CD14-positive monocyte (primary cell): Measurements from ENCODE around the gene SPPL3. TPM values are rescaled to one million over a fixed set of nuclear protein-coding genes. Genes with fewer than 3 reads are reported as not detected.

ENCODE experiments used
- DNase-seq, 3 donors: peaks; one replicate each; pipeline ENCODE4 v3.0.0-alpha.2; 2011 to 2022
- H2AFZ ChIP-seq: 2 replicates; pipeline ENCODE4 v1.6.0; 2012; ENCODE audit warnings: mild to moderate bottlenecking, low read depth, low read length, inconsistent platforms; ENCODE audit not compliant: insufficient read depth, poor library complexity, severe bottlenecking
- H3K27ac ChIP-seq, 2 donors: 1 replicate in 1 of 2; 2 replicates in 1 of 2; pipeline ENCODE4 v1.5.1; 2012 to 2013; ENCODE audit warnings: low read length in 2 of 2, control low read depth in 1 of 2, inconsistent platforms in 1 of 2, low read depth in 1 of 2, mild to moderate bottlenecking in 1 of 2
- H3K27me3 ChIP-seq, 2 donors: one replicate each; pipeline versions ENCODE4 v1.6.0 to v1.6.1; 2011 to 2013; ENCODE audit warnings: low read length in 2 of 2; ENCODE audit not compliant: control insufficient read depth in 2 of 2, insufficient read depth in 2 of 2
- H3K36me3 ChIP-seq, 2 donors: replicated peaks in 1 of 2; 1 replicate in 1 of 2; 2 replicates in 1 of 2; pipeline versions ENCODE4 v1.5.1 to v1.6.1; 2012 to 2013; ENCODE audit warnings: low read length in 2 of 2, control low read depth in 1 of 2, inconsistent platforms in 1 of 2, mild to moderate bottlenecking in 1 of 2; ENCODE audit not compliant: insufficient read depth in 2 of 2, control insufficient read depth in 1 of 2
- H3K4me1 ChIP-seq, 2 donors: 1 replicate in 1 of 2; 2 replicates in 1 of 2; pipeline versions ENCODE4 v1.5.1 to v1.6.1; 2012 to 2013; ENCODE audit warnings: low read length in 2 of 2, control low read depth in 1 of 2, inconsistent platforms in 1 of 2, mild to moderate bottlenecking in 1 of 2, moderate library complexity in 1 of 2; ENCODE audit not compliant: insufficient read depth in 2 of 2, control insufficient read depth in 1 of 2
- H3K4me2 ChIP-seq: replicated peaks from 2 replicates; pipeline ENCODE3; 2012; ENCODE audit warnings: low read length, moderate library complexity, mild to moderate bottlenecking; ENCODE audit not compliant: poor library complexity, severe bottlenecking; ENCODE audit errors: extremely low read depth
- H3K4me3 ChIP-seq, 3 experiments: fragments of 200-600 bp in 1 of 3; sonication (generic) in 1 of 3; replicated peaks in 1 of 3; 1 replicate in 2 of 3; 2 replicates in 1 of 3; pipeline ENCODE4 v1.5.1; 2011 to 2013; ENCODE audit warnings: low read length in 3 of 3, mild to moderate bottlenecking in 3 of 3, control low read depth in 2 of 3, low read depth in 2 of 3, inconsistent platforms in 1 of 3, moderate library complexity in 1 of 3
- H3K79me2 ChIP-seq: 2 replicates; pipeline ENCODE4 v1.6.0; 2012; ENCODE audit warnings: mild to moderate bottlenecking, control low read depth, inconsistent platforms, low read length, moderate library complexity; ENCODE audit not compliant: insufficient read depth
- H3K9ac ChIP-seq: 2 replicates; pipeline ENCODE4 v1.6.0; 2017; ENCODE audit warnings: low read length, mild to moderate bottlenecking; ENCODE audit not compliant: insufficient read depth, poor library complexity, severe bottlenecking
- H3K9me3 ChIP-seq, 2 donors: replicated peaks in 1 of 2; 1 replicate in 1 of 2; 2 replicates in 1 of 2; pipeline versions ENCODE4 v1.5.1 to v1.6.1; 2012 to 2013; ENCODE audit warnings: low read length in 2 of 2, control low read depth in 1 of 2; ENCODE audit not compliant: control insufficient read depth in 1 of 2, insufficient read depth in 1 of 2
- H4K20me1 ChIP-seq: 2 replicates; pipeline ENCODE4 v1.6.0; 2012; ENCODE audit warnings: mild to moderate bottlenecking, low read length, control low read depth, moderate library complexity; ENCODE audit not compliant: insufficient read depth
- H3K27ac Mint-ChIP-seq, 7 donors: one replicate each; pipeline ENCODE4 v1.8.0; 2020; ENCODE audit warnings: mild to moderate bottlenecking in 7 of 7, mixed read lengths in 7 of 7, moderate library complexity in 6 of 7, inconsistent platforms in 2 of 7
- H3K27me3 Mint-ChIP-seq, 3 donors: one replicate each; pipeline ENCODE4 v1.8.0; 2021 to 2022; ENCODE audit warnings: low read depth in 3 of 3, mild to moderate bottlenecking in 3 of 3, mixed read lengths in 3 of 3, moderate library complexity in 3 of 3, inconsistent platforms in 1 of 3
- H3K36me3 Mint-ChIP-seq, 2 donors: one replicate each; pipeline ENCODE4 v1.8.0; 2020; ENCODE audit warnings: mixed read lengths in 2 of 2, inconsistent platforms in 1 of 2, mild to moderate bottlenecking in 1 of 2
- H3K4me1 Mint-ChIP-seq: one replicate; pipeline ENCODE4 v1.8.0; 2020; ENCODE audit warnings: mild to moderate bottlenecking, mixed read lengths
- H3K4me3 Mint-ChIP-seq, 2 donors: one replicate each; pipeline ENCODE4 v1.8.0; 2020; ENCODE audit warnings: mild to moderate bottlenecking in 2 of 2, mixed read lengths in 2 of 2, moderate library complexity in 1 of 2
- H3K9me3 Mint-ChIP-seq, 7 donors: one replicate each; pipeline ENCODE4 v1.8.0; 2020 to 2022; ENCODE audit warnings: mixed read lengths in 7 of 7, mild to moderate bottlenecking in 6 of 7, moderate library complexity in 6 of 7, inconsistent platforms in 2 of 7
- WGBS: methylation state at CpG from one replicate; pipeline ENCODE4 v1.1.5; 2013; ENCODE audit warnings: missing lambda C conversion rate; ENCODE audit not compliant: insufficient coverage; 5-methylcytosine and 5-hydroxymethylcytosine counted together
- intact Hi-C, 2 donors: fragments of 100-400 bp; cut with micrococcal nuclease; formaldehyde crosslinking; loops; one replicate each; pipeline versions ENCODE4 v1.15.0 to v1.15.1; 2023
- polyA plus RNA-seq, 3 donors: library from polyadenylated mRNA; depleted of rRNA in 1 of 3; unstranded in 2 of 3; stranded (reverse) in 1 of 3; fragments of 300-500 nt in 2 of 3; fragments of >200 nt in 1 of 3; fragmentation: Illumina TruSeq in 2 of 3; gene quantifications; 1 replicate in 2 of 3; 2 replicates in 1 of 3; pipeline ENCODE4 v1.2.3, GENCODE V29; 2012 to 2021
- TF ChIP-seq, protein P1 (sequence below): fragments of 200-600 bp; IDR thresholded peaks from one replicate; pipeline ENCODE4 v1.8.0; 2022; ENCODE audit warnings: antibody characterized with exemption, mild to moderate bottlenecking

The SPPL3 gene
- polyA plus RNA-seq, 3 donors = 14.5 to 18.6 (median 18.5) TPM

DNA sequence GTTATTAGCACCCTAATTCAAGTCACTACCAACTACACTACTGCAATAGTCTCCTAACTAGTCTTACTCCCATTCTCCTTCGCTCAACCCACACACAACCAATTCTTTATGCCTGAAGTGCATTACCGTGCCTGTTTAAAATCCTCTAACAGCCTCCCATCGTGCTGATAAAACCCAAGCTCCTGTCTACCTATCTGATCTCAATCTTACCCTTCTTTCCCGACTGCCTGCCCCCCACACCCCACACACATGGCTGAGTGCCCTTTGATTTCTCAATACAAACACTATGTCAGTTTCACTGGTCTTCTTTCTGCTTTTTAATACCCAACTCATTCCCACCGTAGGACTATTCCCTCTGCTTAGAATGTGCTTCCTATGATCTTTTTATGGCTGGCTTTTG lies 59.9 kb downstream of the SPPL3 start:
- Histone ChIP-seq H3K4me2 (no peak overlapping the region), H2AFZ (no peak overlapping the region), H3K36me3 (no peaks in the 10 kb centered on the region), H3K9me3 (no peaks in the 10 kb centered on the region), H3K27me3 (no peaks in the 10 kb centered on the region), H3K79me2 (peaks cover 100% of the 10 kb centered on the region), H3K4me3 (no peak overlapping the region), H4K20me1 (peaks cover 97% of the 10 kb centered on the region), H3K4me1 (peaks cover 23 to 31% of the 10 kb centered on the region in 2 donors), H3K9ac (no peak overlapping the region), H3K27ac (peak overlapping the region in 1 of 2 donors; percentile 53)
- WGBS = 63% methylated on average over 4 of the region's 5 CpGs
- Mint-ChIP-seq H3K4me1 (peaks cover 47% of the 10 kb centered on the region), H3K27ac (peak overlapping the region; percentile 1 to 60 (median 17)), H3K27me3 (no peaks in the 10 kb centered on the region), H3K9me3 (peaks cover 0 to 2% (median 0%) of the 10 kb centered on the region in 7 donors), H3K4me3 (no peak overlapping the region), H3K36me3 (peaks cover 9 to 15% of the 10 kb centered on the region in 2 donors)
- TF ChIP-seq, protein P1, sequence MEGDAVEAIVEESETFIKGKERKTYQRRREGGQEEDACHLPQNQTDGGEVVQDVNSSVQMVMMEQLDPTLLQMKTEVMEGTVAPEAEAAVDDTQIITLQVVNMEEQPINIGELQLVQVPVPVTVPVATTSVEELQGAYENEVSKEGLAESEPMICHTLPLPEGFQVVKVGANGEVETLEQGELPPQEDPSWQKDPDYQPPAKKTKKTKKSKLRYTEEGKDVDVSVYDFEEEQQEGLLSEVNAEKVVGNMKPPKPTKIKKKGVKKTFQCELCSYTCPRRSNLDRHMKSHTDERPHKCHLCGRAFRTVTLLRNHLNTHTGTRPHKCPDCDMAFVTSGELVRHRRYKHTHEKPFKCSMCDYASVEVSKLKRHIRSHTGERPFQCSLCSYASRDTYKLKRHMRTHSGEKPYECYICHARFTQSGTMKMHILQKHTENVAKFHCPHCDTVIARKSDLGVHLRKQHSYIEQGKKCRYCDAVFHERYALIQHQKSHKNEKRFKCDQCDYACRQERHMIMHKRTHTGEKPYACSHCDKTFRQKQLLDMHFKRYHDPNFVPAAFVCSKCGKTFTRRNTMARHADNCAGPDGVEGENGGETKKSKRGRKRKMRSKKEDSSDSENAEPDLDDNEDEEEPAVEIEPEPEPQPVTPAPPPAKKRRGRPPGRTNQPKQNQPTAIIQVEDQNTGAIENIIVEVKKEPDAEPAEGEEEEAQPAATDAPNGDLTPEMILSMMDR = no peak
- intact Hi-C loops = no loop called here
- no peak for DNase-seq

DNA sequence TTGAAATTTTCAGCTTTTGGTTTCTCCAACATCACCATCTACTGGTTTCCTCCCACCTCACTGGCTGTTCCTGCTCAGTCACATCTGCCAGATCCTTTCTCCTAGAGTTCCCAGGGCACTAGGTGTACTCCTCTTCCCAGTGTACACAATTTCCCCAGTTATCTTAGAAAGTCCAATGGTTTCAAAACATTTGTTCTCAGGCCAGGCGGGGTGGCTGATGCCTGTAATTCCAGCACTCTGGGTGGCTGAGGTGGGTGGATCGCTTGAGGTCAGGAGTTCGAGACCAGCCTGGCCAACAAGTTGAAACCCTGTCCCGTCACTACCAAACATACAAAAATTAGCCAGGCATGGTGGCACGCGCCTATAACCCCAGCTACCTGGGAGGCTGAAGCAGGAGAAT lies 60.7 kb downstream of the SPPL3 start:
- Mint-ChIP-seq H3K27me3 (no peaks in the 10 kb centered on the region), H3K27ac (peak overlapping the region in 3 of 7 donors; percentile 7 to 47 (median 8)), H3K9me3 (peaks cover 0 to 2% (median 0%) of the 10 kb centered on the region in 7 donors), H3K4me1 (peaks cover 47% of the 10 kb centered on the region), H3K36me3 (peaks cover 9 to 15% of the 10 kb centered on the region in 2 donors), H3K4me3 (no peak overlapping the region)
- Histone ChIP-seq H3K4me2 (no peak overlapping the region), H3K9me3 (no peaks in the 10 kb centered on the region), H3K27ac (peak overlapping the region in 1 of 2 donors; percentile 15), H4K20me1 (peaks cover 91% of the 10 kb centered on the region), H3K4me1 (peaks cover 23 to 30% of the 10 kb centered on the region in 2 donors), H3K27me3 (no peaks in the 10 kb centered on the region), H3K4me3 (no peak overlapping the region), H3K79me2 (peaks cover 94% of the 10 kb centered on the region), H3K9ac (no peak overlapping the region), H2AFZ (no peak overlapping the region), H3K36me3 (no peaks in the 10 kb centered on the region)
- no peak for DNase-seq
- TF ChIP-seq, protein P1 = no peak
- WGBS = 100% methylated on average over 2 of the region's 6 CpGs
- intact Hi-C loops = no loop called here
